GM21423 (cell line): ENCODE measurements around the gene ABL2.
"Not testable (repeated sequence)": the region's sequence is repeated elsewhere in the genome, so short reads cannot be mapped to it uniquely, and the experiment has no call there.

Experiments used
- ATAC-seq: cut with Tn5 transposase; IDR thresholded peaks from one replicate; pipeline ENCODE4 v1.9.1; 2021; ENCODE audit warnings: mild to moderate bottlenecking, moderate library complexity; ENCODE audit not compliant: unreplicated experiment

The ABL2 gene

DNA sequence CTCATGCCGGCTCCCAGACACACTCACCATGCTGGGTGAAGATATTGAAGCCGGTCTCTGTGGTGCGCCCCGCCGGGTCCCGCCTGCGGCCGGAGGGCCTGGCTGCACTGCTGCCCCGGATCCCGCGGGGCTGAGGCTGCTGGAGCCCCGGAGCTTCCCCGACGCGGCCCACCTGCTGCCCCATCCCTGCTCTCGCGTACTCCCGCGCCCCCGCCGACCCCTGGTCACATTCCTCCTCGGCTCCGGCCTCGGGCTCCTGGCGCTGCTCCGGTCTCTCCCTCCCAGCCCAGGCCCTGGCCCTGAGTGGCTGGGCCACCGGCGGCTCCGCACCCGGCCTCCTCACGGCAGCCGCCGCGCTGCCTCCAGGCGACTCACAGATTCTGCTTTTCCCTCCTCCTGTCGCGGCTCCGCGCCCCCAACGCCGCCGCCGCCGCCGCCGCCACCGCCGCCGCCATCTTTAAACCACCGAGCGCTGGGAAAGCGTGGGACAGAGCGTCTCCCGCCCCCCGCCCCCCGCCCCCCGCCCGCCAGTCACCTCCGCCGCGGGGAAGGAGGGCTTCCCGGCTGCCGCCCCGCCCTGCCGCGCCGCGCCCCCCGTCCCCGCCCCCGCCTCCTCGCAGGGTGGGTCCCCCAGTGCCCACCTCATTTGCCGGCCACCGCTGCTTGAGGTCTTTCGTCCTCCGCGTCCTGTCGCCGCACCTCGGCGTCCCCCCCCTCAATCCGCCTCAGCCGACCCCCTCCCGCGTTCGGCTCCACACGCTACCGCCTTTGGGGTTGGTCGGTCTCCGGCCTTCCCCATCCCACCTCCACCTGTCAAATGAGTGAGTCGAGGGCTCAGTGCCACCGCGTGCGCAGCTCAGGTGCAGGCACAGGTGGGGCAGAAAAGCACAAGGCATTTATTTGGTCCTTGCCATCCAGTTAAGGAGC is at the start of gene ABL2:
TSS of gene ABL2 (minus strand) at position 464 of the 927 bp plus-strand sequence. CDS start at position 184, 280 bp downstream.
- peak; percentile 52 for ATAC-seq

DNA sequence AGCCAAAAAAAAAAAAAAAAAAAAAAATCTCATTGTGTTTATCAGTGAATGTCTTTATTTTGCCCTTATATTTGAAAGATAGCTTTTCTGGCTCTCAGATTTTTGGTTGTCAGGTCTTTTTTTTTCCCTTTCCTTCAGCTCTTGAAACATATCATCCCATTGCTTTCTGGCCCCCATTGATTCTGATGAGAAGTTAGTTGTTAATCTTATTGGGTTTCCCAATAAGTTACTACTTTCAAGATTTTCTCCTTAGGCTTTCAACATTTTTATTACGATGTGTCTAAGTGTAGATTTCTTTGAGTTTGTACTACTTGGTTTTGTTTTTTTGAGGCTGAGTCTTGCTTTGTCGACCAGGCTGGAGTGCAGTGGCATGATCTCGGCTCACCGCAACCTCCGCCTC is 49.4 kb upstream of the ABL2 start:
- ATAC-seq: no peak

DNA sequence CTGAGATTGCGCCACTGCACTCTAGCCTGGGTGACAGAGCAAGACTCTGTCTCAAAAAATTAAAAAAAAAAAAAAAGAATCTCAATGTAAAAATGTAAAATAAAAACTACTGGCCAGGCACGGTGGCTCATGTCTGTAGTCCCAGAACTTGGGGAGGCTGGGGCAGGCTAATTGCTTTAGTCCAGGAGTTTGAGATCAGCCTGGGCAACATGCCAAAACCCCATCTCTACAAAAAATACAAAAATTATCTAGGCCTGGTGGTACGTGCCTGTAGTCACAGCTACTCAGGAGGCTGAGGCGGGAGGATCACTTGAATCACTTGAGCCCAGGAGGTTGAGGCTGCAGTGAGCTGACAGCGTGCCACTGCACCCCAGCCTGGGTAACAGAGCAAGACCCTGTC is 44.9 kb upstream of the ABL2 start:
- ATAC-seq: not testable (repeated sequence)

DNA sequence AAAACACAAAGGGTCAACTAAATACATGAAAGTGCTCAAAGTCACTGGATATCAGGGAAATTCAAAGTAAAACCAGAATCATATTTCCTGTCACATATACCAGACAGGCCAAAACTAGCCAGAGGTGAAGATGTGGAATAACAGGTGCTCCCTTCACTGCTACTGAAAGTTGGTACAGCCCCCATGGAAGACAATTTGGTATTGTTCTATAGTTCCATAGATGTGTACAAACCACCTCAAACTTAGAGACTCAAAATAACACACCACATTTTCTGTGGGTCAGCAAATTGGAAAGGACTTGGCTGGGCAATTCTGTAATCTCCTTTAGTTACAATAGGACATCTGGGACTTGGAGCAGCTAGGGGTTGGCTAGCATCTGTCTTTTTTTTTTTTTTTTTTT is 39.6 kb upstream of the ABL2 start:
- ATAC-seq: no peak

DNA sequence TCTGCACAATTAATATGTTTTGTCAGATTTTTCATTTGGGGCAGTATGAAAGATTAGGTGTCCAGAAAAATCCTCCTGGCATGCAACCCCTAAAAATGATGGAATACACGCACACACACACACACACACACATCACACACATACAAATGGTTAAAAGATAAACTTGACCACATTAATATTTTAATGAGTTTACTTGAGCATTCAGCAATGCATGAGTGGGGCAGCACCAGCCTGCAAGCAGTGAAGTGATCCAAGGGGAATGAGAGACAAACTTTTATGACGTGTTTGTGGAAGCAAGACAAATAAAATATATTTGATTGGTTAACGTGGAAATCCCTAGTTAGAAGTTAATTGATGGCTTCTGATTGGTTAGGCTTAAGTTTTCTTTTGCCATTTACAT is 35.0 kb upstream of the ABL2 start:
- no peak for ATAC-seq

DNA sequence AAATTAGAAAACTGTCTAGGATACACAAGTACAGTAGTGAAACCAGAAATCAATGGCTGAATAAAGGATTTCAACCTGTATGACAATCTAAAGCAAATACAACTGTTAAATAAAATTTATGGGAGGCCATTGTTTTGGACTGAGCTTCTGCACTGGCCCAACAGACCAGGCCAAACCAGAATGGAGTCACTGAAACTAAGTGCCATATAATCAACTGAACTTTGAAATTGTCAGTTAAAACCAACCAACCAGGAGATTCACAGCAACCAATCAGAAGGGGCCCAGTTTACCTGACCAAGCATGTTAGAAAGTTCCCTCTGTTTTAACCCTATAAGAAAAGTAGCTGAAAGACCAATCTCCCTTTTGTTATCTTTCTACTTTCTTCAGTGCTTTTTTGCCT is 33.6 kb upstream of the ABL2 start:
- ATAC-seq: no peak

DNA sequence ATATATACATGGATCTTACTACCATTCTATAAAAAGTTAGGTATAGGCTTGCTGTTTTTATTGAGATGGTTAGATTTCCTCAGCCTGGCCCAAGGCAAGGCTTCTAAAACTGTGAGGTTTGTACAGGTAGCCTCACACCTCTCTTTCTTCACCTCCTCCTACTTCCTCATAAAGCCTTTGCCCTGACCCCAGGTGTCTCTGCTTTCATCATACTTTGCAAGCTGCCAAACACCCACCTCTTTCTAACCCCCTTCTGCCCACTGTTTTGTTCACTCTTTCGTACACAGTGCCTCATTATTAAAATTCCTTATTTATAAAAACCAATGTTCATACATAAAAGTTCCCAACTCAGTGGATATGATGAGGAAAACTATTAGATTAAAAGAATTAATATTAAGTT is 32.7 kb upstream of the ABL2 start:
- ATAC-seq: no peak

DNA sequence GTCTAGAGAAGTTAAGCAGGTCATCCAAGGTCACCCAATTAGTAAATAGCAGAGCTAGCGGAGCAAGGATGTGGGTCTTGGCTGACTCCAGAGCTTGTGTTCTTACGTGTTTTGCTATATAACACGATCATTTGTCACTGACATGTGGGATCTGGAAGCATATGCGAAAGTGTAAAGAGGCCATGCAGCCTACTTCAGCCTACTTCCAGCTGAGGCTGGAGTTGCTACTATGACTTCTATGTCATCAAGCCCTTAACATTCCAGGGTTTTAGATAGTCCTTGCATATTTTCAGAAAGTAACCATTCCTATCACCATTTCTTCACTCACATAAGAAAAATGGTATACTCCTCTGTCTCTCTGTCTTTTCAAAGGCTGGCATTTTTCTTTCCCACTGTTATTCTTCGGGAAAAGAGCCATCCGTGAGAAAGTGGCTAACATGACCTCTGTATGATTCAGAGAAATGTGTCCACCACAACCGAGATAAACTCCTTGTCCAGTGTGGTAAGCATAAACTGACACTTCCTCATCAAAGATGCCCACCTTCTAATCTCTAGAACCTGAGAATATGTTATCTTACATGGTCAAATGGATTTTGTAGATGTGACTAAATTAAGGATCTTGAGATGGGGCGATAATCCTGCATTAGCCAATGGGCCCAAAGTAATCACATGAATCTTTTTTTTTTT is 24.0 kb upstream of the ABL2 start:
- ATAC-seq: no peak

DNA sequence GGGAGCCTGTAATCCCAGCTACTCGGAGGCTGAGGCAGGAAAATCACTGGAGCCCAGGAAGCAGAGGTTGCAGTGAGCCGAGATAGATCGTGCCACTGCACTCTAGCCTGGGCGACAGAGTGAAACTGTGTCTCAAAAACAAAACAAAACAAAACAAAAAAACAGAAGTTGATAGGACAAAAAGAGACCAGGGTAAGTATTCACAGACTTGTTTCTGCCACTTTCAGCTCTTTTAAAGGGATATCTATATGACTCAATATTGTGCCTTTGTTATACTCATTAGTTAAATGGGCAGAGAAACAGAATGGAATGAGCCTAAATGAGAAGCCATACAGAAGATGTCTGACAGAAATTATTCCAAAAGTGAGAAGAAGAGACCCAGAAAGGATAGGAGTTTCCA is 23.1 kb upstream of the ABL2 start:
- ATAC-seq: no peak

DNA sequence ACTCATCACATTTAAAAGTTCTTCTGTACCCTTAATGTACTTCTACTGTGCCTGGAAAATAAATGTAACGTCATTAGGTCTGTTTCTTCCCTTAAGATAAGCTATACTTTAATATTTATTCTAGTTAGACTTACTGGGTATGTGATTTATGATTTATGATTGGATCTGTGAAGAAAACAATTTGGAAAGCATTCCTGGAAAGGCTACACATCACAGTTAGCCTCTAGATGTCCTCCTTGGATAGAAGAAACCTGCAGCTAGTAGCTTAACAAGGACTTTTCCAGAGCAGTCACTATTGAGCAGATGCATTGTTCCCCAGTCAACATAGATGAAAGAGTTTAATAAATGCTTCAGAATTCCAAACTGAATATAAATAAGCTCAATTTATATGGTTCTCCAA is 22.2 kb upstream of the ABL2 start:
- ATAC-seq: no peak

DNA sequence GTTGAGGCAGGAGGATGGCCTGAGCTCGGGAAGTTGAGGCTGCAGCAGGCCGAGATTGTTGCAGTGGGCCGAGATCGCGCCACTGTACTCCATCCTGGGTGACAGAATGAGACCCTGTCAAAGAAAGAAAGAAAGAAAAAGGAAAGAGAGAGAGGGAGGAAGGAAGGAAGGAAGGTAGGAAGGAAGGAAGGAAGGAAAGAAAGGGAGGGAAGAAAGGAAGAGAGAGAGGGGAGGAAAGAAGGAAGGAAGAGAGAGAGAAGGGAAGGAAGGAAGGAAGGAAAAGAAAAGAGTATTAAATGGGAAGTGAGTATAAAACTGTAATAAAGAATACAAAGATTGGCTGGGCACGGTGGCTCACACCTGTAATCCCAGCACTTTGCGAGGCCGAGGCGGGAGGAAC is 18.4 kb upstream of the ABL2 start:
- no peak for ATAC-seq

DNA sequence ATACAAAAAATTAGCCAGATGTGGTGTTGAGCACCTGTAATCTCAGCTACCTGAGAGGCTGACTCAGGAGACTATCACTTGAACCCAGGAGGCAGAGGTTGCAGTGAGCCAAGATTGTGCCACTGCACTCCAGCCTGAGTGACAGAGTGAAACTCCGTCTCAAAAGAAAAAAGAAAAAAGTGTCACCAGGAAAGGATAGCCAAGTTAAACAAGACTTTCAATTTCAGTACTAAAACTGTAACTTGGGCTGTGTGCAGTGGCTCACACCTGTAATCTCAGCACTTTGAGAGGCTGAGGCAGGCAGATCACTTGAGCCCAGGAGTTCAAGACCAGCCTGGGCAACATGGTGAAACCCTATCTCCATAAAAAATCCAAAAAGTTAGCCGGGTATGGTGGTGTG is 15.9 kb upstream of the ABL2 start:
- not testable (repeated sequence) for ATAC-seq

DNA sequence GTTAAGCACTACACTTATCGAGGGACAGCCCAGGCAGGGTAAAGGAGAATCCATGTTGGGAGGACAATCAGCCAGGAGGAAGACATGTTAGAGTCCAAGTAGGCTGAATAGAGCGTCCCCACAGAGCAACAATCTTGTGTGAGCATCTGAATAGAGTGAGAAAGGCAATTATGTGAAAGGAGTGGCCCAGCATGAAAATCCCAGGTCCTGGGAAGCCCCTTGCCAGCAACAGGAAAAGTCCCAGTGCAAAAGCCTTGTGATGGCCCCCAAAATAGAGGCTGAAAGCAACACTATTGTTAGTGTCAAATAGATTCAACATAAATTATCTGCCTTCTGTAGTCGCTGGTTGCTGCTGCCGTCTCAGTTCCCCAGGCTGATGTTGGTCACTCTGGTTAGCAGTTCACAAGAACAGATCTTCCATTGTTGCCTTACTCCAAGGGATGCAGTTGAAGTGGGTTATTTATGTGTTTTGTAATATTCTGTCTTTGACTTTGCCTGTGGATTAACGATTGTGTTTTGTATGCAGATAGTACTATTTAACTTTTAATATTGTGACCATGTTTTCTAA is 12.1 kb upstream of the ABL2 start:
- no peak for ATAC-seq

DNA sequence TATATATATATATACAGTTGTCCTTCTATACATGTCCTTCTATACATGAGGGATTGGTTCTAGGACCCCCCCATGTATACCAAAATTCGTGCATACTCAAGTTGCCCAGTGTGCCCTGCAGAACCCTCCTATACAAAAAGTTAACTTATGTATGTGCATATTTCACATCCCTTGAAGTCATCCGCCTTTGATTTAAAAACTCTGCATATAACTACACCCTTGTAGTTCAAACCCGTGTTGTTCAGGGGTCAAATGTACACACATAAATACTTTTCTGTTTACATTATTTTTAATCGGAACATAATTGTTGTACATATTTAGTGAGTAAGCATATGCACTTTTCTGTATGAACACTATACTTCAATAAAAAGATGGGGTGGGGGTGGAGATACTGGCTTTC is 7.7 kb upstream of the ABL2 start:
- no peak for ATAC-seq

DNA sequence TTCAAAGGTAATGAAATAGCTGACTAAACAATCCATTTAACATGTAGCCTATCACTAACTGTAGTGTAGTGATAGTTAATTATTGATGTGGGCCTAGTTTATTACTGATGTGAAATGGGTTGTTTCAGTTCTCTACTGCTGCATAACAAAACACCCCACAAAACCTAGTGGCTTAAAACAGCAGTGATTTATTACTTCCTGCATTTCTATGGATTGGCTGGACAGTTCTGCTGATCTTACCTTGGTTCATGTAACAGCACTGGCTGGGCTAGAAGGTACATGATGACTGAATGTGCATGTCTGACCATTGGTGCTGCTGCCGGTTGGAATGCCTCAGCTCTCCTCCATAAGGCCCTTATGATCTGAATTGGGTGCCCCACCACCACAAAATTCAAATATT is 5.4 kb upstream of the ABL2 start:
- ATAC-seq: no peak

DNA sequence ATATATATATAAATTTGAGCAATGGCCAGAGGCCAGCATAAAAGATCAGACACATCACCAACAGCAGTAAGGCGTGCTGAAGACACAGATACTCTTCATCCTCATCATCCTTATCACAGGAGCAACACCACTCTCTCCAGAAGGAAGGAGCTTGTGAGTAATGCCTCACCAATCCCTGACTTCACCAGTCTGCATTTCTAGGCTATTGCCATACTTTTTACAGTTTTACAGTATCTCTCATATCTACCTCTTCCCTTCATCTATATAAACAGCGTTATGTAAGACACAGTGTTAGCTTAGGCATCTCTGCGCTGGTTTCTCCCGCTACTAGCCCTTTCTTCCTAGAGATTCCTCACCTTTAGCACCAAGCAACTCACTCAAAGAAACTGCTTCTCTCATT is 2.4 kb upstream of the ABL2 start:
- no peak for ATAC-seq

DNA sequence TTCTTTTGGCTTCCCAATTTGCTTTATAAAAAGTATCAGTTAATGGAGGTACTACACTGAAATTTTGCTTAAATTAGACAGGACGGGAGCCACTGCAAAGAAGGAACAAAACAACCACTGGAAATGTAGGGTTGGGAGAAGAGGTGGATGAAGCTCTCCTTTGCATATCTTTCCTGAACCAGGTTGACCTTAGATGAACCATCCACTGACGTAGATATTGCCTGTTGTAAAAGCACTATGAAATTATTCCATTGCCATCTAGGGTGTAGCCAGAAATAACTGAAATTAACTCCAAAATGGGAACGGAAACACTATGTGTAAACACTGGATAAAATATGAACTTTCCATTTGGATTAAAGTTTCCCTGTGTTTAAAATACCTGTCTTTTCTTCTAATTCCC is 1.2 kb upstream of the ABL2 start:
- ATAC-seq: no peak

DNA sequence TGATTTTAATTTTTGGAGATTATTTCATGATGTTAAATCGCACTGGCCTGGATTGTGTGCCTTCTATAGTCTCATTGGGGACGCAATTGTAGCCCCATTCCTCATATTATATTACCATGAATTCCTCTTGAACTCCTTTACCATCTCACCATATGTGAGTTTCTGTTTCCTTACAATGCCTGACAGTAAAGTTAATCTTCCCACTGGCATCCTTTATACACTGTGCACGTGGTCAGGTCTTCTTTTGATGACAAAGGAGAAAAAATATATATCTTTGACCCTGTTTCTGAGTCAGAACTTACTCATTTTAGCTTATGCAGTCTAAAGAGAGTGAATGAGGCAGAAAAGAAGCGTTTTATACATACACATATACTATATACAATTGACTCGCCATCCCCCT is 774 bp upstream of the ABL2 start:
- no peak for ATAC-seq

DNA sequence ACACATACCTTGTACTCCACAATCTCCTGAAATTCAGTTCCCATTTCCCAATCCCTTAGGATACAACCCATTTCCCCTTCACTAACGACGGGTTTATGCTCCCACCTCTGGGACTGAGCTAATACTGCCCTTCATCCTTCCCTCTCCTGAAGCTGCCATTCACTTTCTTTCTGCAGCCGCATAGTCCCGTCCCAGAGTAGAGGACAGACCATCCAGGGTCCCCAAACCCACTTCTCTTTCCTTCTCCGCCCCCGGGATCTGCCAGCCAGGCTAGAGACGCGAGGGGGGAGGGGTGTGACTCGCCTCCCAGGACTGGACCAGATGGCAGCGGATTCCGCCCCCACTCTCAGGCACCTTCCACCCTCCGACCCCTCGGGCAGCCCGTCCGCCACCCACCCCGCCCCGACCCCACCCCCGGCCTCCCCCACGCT is 679 bp downstream of the ABL2 start:
- ATAC-seq: peak; percentile 16

DNA sequence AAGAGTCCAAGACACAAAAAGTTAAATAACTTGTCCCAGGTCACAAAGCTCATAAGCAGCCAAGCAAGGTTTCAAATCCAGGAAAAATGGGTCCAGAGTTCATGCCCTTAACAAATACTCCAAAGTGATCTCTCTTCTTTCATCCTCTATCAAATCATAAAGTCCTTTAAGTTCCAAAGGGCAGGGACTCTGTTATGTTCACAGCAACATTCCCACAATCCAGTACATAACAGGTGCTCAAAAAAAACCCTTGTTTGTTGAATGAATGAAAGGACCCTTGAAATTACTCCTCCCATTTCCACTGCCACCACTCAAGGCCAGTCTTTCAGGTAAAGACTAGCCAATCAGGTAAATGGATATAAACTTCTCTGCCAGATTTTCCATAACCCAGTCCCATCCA is 2.7 kb downstream of the ABL2 start:
- no peak for ATAC-seq

DNA sequence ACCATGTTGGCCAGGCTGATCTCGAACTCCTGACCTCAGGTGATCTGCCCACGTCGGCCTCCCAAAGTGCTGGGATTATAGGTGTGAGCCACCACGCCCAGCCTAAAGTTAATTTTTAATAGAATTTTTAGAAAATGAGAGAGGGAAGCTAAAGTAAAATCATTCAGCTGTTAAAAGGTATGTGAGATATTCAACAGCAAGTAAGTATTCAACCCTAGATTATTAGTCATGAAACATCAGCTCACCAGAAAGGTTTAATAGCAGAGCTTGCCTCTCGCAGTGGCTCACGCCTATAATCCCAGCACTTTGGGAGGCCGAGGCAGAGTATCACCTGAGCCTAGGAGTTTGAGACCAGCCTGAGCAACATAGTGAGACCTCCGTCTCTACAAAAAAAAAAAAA is 5.0 kb downstream of the ABL2 start:
- not testable (repeated sequence) for ATAC-seq

DNA sequence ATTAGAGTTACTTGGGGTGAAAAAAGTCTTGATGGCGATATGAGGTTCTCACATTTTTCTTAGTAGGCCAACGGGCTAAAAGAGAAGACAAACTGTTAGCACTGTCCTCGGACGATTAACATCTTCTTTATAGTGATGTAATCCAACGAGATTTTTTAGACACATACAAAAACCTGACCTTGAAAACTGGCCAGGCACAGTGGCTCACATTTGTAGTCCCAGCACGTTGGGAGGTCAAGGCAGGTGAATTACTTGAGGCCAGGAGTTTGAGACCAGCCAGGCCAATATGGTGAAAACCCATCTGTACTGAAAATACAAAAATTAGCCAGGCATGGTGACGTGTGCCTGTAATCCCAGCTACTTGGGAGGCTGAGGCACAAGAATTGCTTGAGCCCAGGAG is 8.4 kb downstream of the ABL2 start:
- not testable (repeated sequence) for ATAC-seq
